Left colon (tissue), 2 donors: ENCODE results near the gene GRIA4. TPM values are rescaled to one million over a fixed set of nuclear protein-coding genes. Genes with fewer than 3 reads are reported as not detected.
A peak's percentile ranks its signal among the peaks of the same experiment; 100 is the strongest.
"Not testable (repeated sequence)": the region's sequence is repeated elsewhere in the genome, so short reads cannot be mapped to it uniquely, and the experiment has no call there.

Experiments used
- ATAC-seq: fragments of 200-7000 bp; cut with Tn5 transposase; one replicate; pipeline ENCODE4 v1.9.1; 2020; ENCODE audit warnings: mild to moderate bottlenecking, moderate library complexity
- DNase-seq, 2 donors: peaks; one replicate each; pipeline ENCODE4 v3.0.0-alpha.2; 2020
- intact Hi-C, 2 donors: fragments of 100-400 bp; cut with DNase I in 1 of 2; cut with micrococcal nuclease in 1 of 2; formaldehyde crosslinking; loops; one replicate each; pipeline versions ENCODE4 v1.11.2 to v1.14.0; 2022; cut with DNase I, micrococcal nuclease
- total RNA-seq, 2 donors: library from RNA; stranded (reverse); fragmentation: NEBNext Ultra II Directional; extraction: Animal tissue kit (Norgen Biotek cat#: 25700); gene quantifications; one replicate each; pipeline ENCODE4 v1.2.1, GENCODE V29; 2021
- donor health status: DM: no; HTN: no; CAD: no.
- donor health status: DM: yes; HTN: yes; CAD: no.

Gene GRIA4
- total RNA-seq, 2 donors from 2014 or later: 0.89 to 2.5 TPM

DNA sequence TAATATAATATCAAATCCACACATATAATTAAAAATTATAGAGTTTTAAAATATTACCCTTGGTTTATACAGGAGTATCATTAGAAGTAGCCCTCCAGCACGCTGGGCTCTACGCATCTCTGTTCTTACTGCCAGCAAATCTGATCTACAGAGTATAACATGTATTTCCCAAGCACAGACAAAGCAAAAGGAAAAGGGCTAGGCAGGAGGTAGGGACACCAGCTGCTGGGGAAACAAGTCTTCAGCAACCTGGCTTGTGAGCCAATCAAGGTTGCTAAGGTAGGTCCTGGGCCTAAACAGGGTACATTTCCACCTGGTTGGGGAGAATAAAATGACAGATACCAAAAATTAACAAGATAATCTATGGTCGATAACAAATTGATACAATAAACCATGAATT lies 163.6 kb downstream of the GRIA4 start:
- ATAC-seq, intact Hi-C loops: not testable (repeated sequence)

DNA sequence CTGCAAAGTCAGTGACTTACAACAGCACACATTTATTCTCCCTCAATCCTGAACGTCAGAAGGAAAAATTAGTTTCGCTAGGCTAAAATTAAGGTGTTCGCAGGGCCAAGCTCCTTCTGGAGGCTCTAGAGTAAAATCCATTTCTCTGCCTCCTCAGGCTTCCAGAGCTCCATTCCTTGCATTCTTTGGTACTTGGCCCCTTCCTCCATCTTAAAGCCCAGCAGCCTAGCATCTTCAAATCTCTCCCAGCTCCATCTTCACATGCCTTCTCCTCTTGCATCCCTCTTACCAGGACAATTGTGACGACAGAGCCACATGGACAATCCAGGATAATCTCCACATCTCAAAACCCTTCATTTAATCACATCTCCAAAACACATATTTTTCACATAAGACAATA lies 165.0 kb downstream of the GRIA4 start:
- DNase-seq (no peak), ATAC-seq (no peak)
- intact Hi-C loops: no loop called here

More for the DNA sequence above, 163.6 kb downstream of the GRIA4 start:
- DNase-seq: not testable (repeated sequence)

DNA sequence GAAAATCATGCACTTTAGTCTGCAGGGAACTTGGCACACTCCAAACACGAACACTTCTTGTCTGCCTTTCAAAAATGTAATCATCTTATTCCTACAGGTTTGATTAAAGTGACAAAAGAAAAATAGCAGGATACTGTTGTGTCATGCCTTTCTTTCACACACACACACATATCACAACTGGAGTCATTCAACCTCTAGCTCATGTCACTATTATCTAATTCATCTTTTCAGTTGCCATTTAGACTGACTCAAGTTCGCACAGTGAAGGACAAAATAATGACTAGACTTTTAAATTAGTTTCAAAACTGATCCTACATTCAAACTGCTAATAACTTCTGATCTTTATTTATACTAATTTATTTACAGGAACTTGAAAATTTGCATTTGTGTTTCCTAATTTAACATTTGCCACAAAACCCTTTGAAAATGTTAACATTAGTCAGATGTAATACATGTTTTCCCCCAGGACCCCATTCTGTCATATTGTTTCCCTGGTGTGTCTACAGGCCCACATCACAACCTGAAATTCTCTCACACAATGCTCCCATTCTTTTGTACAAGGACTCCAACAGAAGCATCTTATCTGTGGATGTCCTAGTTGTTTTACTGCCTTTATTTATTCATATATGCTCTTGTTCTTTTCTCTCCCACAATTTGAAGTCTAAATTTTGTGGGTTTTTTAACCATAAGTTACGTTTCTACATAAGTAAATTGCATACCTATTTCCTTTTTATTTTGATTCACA lies 171.1 kb downstream of the GRIA4 start:
- ATAC-seq (no peak), DNase-seq (no peak)
- intact Hi-C loops: no loop called here

DNA sequence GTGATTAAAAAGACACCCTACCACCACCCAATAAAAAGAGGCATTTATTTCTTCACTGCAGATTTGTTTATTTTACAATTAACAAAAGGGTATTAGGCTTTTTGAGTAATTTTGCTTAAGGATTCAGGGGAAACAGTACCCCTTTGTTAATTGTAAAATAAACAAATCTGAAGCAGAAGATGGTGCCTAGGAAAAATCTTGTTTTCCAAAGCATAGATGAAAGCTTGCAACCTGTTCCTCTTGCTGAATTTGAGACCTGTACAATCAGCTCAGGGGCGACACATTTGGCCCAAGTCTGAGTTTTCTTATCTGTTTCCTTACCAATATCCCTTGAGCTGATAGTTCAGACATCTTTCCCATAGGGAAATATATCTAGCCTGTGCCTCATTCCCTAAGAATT lies 171.9 kb downstream of the GRIA4 start:
- intact Hi-C loops: no loop called here
- no peak for ATAC-seq
- DNase-seq: no peak

DNA sequence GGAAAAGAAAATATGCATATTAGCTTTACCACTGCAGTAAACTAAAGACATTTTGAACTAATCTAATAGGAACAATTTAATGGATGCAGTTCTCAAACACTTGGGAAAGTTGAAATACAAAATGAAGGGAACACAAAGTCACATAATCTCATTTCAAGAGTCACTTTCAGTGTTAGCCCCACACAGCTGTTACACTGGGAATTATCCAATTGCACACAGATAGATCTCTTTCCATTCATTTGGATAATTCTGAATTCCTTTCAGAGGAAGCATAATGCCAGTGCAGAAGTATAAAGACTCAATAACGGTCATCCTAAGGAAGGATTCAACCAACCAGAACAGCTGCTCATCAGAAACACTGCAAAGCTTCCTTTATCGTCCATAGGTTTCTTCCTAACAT lies 173.3 kb downstream of the GRIA4 start:
- no peak for DNase-seq
- no peak for ATAC-seq

DNA sequence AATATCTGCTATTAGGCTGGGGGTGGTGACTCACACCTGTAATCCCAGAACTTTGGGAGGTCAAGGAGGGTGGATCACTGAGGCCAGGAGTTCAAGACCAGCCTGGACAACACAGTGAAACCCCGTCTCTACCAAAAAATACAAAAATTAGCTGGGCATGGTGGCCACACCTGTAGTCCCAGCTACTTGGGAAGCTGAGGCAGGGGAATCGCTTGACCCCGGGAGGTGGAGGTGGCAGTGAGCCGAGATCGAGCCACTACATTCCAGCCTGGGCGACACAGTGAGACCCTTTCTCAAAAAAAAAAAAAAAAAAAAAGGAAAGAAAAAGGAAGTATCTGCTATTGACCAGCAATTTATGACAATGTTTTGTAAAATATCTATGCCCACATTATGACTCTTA lies 176.0 kb downstream of the GRIA4 start:
- DNase-seq: not testable (repeated sequence)

More for the DNA sequence above, 173.3 kb downstream of the GRIA4 start:
- intact Hi-C loops: no loop called here

DNA sequence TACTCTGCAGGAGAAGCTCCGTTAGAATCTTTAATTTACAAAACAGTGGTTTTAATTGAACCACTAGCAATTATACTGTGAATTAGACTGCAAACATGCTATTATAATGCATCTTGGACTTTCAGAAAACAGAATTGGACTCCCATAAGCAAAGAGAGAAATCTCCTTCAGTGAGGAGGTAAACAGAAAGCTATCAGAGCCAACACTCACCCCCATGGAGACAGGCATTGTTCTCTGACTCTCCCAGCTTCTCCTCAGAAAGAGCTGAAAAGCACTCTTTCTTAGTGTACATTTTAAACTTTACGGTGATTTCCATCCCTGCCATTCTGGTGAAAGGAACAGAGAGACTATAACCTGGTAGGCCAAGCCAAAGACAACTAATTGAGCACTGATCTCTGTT lies 176.9 kb downstream of the GRIA4 start:
- DNase-seq (no peak), ATAC-seq (no peak)
- intact Hi-C loops: no loop called here

More for the DNA sequence above, 176.0 kb downstream of the GRIA4 start:
- ATAC-seq, intact Hi-C loops: not testable (repeated sequence)

DNA sequence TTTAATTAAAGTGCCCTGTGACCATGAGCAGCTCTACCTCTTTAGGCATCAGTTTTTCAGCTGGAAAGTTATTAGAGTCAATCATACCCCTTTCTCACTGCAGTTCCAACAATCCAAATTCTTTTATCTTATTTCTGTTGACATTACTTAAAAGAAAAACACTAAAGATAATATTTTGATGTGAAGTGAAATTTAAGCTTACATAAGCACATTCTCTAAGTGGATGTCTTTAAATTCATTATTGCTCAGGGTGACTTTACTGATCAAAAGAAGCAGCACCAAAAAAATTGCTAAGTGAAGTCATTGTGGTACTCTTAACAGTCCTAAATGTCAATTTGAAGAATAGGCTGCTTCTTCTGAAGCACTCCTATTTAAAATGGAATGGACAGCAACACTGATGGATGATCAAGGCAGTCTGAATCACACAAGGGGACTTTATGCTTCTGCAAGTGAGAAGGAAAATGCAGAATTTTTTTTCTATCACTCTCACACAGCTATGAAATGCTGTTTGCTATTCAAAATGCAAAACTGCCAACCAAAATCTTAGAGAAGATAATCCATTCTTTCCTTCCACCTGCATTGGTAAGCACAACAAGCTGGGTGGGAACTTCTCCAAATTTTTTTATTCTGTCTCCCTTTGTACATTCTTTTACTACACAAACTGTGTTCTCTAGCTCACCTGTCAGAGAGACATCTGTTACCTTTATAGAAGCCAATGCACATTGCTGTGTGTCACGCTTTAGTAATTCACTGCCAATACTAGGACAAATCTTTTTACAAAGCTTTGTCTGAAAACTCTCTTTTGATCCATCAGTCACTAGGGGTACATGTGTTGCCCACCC lies 179.9 kb downstream of the GRIA4 start:
- no peak for DNase-seq
- intact Hi-C loops: no loop called here
- no peak for ATAC-seq

DNA sequence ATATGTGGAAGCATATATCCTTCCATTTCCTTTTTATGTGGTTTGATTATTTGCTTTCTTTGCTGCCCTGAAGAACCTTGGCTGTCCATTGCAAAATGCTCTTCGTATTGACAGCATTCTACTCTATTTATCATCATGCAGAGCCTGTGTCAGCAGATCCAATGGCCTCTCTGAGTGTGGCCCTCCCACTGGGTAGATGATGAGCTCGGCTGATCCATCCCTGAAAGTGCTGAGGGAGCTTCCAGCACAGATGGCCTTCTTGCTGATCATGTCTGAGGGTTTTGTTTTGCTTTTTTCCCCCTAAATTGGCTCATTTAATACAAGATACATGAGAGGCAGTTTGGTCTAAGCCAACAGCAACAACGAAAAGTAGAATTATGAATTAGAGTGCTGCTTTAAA lies 181.0 kb downstream of the GRIA4 start:
- DNase-seq (no peak), ATAC-seq (no peak)
- intact Hi-C loops: no loop called here

DNA sequence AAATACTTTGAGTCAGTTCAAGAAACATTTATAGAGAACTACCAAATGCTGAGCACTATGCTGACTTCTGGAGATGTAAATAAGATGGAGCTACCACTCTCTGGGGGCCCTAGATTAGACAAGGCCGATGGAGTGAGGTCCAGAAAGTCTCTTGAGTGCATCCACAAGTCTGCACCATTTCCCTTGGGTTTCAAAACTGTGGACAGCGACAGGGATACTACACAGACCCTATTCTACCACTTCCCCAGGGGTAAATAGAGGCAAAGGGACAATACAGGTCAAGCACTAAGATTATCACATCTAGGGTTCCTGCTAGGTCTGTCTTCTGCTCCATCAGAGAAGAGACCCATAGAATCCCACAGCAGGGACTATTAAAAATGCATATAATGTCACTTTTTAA lies 183.2 kb downstream of the GRIA4 start:
- no peak for ATAC-seq
- intact Hi-C loops: no loop called here
- no peak for DNase-seq

DNA sequence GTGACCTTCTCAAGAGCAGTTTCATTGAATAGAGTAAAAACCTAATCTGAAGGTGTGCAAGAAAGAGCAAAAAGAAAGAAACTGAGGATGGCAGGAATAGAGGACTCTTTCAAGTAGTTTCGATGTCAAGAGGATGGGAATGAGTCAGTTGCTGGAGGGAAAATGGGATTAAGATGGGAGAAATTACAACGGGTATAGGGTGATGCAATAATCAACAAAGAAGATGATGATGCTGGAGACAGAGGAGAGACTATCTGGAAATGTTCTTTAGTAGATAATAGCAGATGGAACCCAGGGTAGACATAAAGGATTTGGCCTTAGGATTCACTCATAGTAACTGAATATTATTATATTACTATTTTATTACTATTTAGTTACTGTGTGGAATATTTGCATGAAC lies 189.4 kb downstream of the GRIA4 start:
- DNase-seq (no peak), ATAC-seq (no peak)
- intact Hi-C loops: no loop called here

DNA sequence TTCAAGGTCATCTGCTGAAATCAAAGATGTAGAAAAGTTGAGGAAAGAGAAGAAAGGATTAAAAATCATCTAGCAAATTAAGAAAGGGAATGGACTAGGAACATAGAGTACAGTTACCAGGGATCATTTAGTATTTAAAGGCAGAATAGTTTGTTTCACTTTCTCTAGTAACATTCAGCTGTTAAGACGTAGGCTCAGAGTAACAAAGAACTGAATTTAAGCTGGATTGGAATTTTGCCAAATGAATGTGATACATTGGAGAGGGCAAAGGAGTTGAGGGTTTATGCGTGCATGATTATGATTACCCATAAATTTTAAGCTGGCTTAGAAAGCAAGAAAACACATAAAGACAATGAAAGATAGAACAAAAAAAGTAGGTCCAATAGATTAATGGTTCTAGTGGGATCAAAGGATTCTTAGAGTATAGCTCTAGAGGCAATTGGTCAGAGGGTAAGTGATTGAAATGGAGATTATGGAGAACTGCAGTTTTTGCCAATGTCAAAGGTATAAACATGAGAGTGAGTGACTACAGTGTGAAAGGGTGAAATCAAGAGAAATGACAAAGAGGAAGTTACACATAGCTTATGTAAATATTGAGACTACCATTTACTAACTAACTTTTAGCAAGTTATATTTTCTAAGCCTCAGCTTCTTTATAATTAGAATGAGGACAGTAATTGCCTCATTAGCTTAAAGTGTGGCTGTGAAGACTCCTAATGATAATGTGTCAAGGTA lies 190.0 kb downstream of the GRIA4 start:
- DNase-seq (no peak), ATAC-seq (no peak)
- intact Hi-C loops: no loop called here

DNA sequence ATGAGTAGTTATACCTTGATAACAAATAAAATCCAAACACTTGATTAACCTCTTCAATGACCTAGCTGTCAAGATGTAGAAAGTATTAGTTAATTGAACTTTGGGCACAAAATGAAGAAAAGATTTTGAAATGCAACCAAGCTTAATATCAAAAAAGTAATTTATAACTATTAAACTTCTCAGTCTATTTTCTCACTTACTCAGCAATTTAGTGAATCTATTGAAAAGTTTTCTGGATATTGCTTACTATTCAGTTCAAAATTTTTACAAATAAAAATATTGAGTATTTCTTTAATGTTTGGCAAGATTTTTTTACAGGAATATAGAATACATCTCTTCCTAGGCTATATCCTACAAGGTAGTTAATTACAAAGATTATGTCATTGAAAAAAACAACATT lies 192.5 kb downstream of the GRIA4 start:
- ATAC-seq (no peak), DNase-seq (no peak)
- intact Hi-C loops: no loop called here

DNA sequence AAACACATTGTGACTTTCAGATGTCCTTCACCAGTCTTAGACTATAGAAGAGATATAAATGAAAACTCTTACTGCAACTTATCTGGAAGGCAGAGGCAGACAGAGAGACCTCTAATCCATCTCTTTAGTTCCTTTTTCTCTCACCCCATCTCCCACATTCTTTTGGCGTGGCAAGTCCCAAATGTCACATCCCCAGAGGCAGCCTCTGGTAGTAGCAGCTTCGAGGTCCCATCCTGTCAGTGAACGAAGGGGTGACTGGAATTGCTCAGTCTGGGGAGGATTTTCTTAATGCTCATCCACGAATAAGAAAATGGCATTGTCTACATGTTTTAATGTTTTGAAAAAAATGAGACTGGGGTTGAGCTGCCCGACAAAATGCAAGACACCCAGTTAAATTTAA lies 201.4 kb downstream of the GRIA4 start:
- intact Hi-C loops: no loop called here
- no peak for ATAC-seq
- DNase-seq: no peak

DNA sequence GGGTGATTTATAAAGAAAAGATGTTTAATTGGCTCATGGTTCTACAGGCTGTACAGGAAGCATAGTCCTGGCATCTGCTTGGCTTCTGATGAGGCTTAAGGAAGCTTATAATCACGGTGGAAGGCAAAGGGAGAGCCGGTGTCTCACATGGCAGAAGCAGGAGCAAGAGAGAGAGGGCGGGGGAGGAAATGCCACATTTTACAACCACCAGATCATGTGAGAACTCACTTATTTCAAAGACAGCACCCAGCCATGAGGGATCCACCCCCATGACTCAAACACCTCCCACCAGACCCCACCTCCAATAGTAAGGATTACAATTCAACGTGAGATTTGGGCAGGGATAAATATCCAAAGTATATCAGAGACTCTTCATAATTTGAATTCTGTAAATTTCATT lies 211.5 kb downstream of the GRIA4 start:
- ATAC-seq (peak; percentile 26), DNase-seq (no peak)
- intact Hi-C loops: no loop called here

DNA sequence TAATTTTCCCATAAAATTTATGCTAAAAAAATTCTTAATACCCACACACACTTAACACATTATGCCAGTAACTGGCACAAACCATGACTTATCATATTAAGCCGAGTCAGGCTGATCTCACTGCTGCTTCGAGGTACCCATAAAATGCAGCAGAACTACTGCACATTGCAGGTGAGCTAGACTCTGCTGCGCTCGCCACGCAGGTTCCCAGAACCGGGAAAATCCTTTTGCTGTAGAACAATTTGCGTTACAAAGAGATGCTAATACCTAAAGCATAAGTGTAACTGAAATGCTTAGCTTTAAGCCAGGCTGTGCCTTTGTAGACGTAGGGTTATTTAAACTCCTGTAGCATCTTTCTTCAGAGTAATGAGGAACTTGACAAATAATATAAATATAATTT lies 211.9 kb downstream of the GRIA4 start:
- intact Hi-C loops: no loop called here
- ATAC-seq (no peak), DNase-seq (no peak)

DNA sequence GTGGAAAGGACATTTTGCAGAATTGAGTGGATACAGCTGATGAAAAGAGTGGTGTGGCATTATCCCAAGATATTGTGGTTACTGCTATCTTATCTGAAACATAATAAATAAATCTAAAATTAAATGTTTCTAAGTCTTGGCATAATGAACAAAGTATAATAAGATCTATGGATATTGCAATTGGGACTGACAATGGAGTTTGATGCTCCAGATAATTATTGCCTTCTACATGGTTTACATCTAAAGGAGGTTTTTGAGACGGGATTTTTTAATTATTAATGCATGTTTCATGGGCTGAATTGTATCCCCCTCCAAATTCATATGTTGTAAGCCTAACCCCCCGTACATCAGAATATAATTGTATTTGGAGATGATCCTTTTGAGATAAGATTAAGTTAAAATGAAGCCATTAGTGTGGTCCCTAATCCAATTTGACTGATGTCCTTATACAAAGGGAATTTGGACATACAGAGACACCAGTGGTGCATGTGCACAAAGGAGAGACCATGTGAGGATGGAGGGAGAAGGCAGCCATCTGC lies 213.7 kb downstream of the GRIA4 start:
- ATAC-seq (no peak), DNase-seq (no peak)
- intact Hi-C loops: no loop called here

DNA sequence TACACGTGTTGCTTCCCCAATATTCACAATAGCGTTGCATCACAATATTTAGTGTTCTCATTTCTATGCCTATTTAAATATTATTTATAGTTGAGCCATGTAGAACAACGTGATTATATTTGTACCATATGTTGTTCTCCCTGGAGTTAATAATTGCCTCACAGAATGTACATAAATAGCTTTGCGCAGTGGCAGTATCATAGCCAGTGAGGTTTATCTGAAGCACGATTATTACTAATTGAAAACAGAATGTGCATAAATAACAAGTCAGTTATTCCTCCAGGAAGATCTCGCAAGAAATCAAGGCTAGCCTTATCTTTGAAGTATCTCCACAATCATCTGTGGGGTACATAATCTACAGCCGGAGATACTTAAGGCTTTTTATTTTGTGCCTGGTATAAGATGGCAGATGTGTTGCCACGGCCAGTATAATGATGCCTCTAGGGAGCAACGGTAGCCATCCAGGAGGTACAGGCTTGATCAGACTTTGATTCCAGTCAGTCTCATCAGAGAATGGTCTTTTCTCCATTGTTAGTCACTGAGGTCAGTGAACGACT lies 214.7 kb downstream of the GRIA4 start:
- ATAC-seq: no peak
- no peak for DNase-seq
- intact Hi-C loops: no loop called here

DNA sequence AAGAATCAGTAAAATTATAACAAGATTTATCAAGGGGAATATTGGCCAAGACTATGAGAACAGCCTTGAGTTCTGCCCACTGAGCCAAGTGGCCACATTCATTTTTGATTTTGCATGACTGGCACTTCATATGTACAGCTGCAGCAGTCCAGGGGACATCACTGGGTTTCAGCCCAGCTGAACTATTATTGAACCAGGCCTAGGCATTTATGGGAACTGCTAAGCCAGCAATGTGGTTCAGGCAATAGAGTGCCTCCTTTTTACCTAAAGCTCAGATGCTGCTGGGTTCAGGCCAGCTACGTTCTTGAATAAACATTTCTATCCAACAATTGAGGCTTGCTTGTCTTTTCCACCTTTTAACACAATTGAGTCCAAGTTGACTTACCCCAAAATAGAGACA lies 215.3 kb downstream of the GRIA4 start:
- intact Hi-C loops: no loop called here
- no peak for ATAC-seq
- DNase-seq: no peak
